Breast epithelium (tissue), 4 donors: Measurements from ENCODE around the gene CGNL1. TPM values are rescaled to one million over a fixed set of nuclear protein-coding genes. Genes with fewer than 3 reads are reported as not detected.

Experiments
- DNase-seq, 2 donors: peaks; one replicate each; pipeline ENCODE4 v3.0.0-alpha.2; 2019; ENCODE audit warnings: low spot score in 2 of 2
- H3K27ac ChIP-seq, 2 donors: fragments of 200-600 bp; sonication (generic) in 1 of 2; one replicate each; pipeline ENCODE4 v1.5.1; 2016 to 2019; ENCODE audit warnings: mild to moderate bottlenecking in 1 of 2
- H3K27me3 ChIP-seq, 2 donors: fragments of 200-600 bp; sonication (generic) in 1 of 2; one replicate each; pipeline versions ENCODE4 v1.5.1 to v1.6.0; 2017 to 2019; ENCODE audit warnings: control low read depth in 1 of 2, mild to moderate bottlenecking in 1 of 2
- H3K36me3 ChIP-seq: fragments of 200-600 bp; one replicate; pipeline ENCODE4 v1.5.1; 2019
- H3K4me1 ChIP-seq, 2 donors: fragments of 200-600 bp; sonication (generic); one replicate each; pipeline ENCODE4 v1.5.1; 2016 to 2019; ENCODE audit warnings: control low read depth in 1 of 2
- H3K4me3 ChIP-seq, 3 donors: fragments of 200-600 bp; sonication (generic); 1 replicate in 2 of 3; 2 replicates in 1 of 3; pipeline ENCODE4 v1.5.1; 2016 to 2019; ENCODE audit warnings: mild to moderate bottlenecking in 3 of 3, moderate library complexity in 2 of 3
- H3K9me3 ChIP-seq, 2 donors: fragments of 200-600 bp; sonication (generic) in 1 of 2; one replicate each; pipeline ENCODE4 v1.5.1; 2016 to 2019; ENCODE audit warnings: control low read depth in 1 of 2
- CTCF ChIP-seq, 3 donors: fragments of 450-650 bp; IDR thresholded peaks; one replicate each; pipeline ENCODE4 v1.5.1; 2016 to 2017; ENCODE audit warnings: antibody characterized with exemption in 3 of 3, mild to moderate bottlenecking in 3 of 3, moderate library complexity in 3 of 3
- POLR2A ChIP-seq: fragments of 450-650 bp; IDR thresholded peaks from one replicate; pipeline ENCODE4 v1.6.1; 2016; ENCODE audit warnings: antibody characterized with exemption, mild to moderate bottlenecking, moderate library complexity
- POLR2AphosphoS5 ChIP-seq, 3 donors: sonication (generic); formaldehyde crosslinking; IDR thresholded peaks; one replicate each; pipeline ENCODE4 v1.6.1; 2017; ENCODE audit warnings: antibody characterized with exemption in 3 of 3
- intact Hi-C: fragments of 100-400 bp; cut with DNase I; formaldehyde crosslinking; loops from one replicate; pipeline ENCODE4 v1.15.1; 2023; ENCODE audit warnings: low total_unique reads
- total RNA-seq, 3 donors: library from RNA; depleted of rRNA; stranded (reverse); fragments of >200 nt; gene quantifications; one replicate each; pipeline ENCODE4 v1.1.0, GENCODE V29; 2016

The CGNL1 gene
- total RNA-seq, 3 donors from 2014 or later: 5.4 to 24.9 (median 18.4) TPM

- Histone ChIP-seq H3K4me3 (no peak overlapping the region), H3K4me1 (no peaks in the 10 kb centered on the region), H3K27me3 (no peaks in the 10 kb centered on the region), H3K27ac (no peak overlapping the region), H3K36me3 (no peaks in the 10 kb centered on the region), H3K9me3 (no peaks in the 10 kb centered on the region)
- DNase-seq: no peak
- TF ChIP-seq POLR2AphosphoS5 (IDR thresholded peaks at IDR 0.05) (no peak), POLR2A (no peak), CTCF (IDR thresholded peaks at IDR 0.05) (no peak)
- intact Hi-C loops: no loop called here
These were observed 96.6 kb downstream of the CGNL1 start for GRCh38 chr15:57472861-57473260.

- no peak overlapping the region for H3K4me3 ChIP-seq
- no peaks in the 10 kb centered on the region for H3K27me3 ChIP-seq
- TF ChIP-seq POLR2A (no peak), CTCF (IDR thresholded peaks at IDR 0.05) (no peak), POLR2AphosphoS5 (IDR thresholded peaks at IDR 0.05) (no peak)
- peak in 1 of 2 donors; percentile 33 for DNase-seq
- H3K4me1 ChIP-seq: no peaks in the 10 kb centered on the region
- peak overlapping the region; percentile 65 to 79 for H3K27ac ChIP-seq
- H3K36me3 ChIP-seq: no peaks in the 10 kb centered on the region
- intact Hi-C loops: no loop called here
- H3K9me3 ChIP-seq: no peaks in the 10 kb centered on the region
These were observed 100.2 kb downstream of the CGNL1 start for GRCh38 chr15:57476533-57476975.

- Histone ChIP-seq H3K9me3 (no peaks in the 10 kb centered on the region), H3K4me3 (no peak overlapping the region), H3K36me3 (no peaks in the 10 kb centered on the region), H3K27me3 (no peaks in the 10 kb centered on the region), H3K27ac (peak overlapping the region; percentile 65 to 79), H3K4me1 (no peaks in the 10 kb centered on the region)
- no peak for DNase-seq
- TF ChIP-seq POLR2A: no peak
- intact Hi-C loops: no loop called here
These were observed 101.6 kb downstream of the CGNL1 start for GRCh38 chr15:57477736-57478522.

GRCh38 chr15:57479005-57479404 is 102.7 kb downstream of the CGNL1 start:
- intact Hi-C loops: no loop called here
- no peaks in the 10 kb centered on the region for H3K9me3 ChIP-seq
- H3K27me3 ChIP-seq: no peaks in the 10 kb centered on the region
- H3K4me3 ChIP-seq: no peak overlapping the region
- no peaks in the 10 kb centered on the region for H3K36me3 ChIP-seq
- no peak for DNase-seq
- H3K4me1 ChIP-seq: no peaks in the 10 kb centered on the region
- H3K27ac ChIP-seq: peak overlapping the region; percentile 26
- TF ChIP-seq POLR2A (no peak), CTCF (IDR thresholded peaks at IDR 0.05) (no peak), POLR2AphosphoS5 (IDR thresholded peaks at IDR 0.05) (no peak)

- Histone ChIP-seq H3K36me3 (no peaks in the 10 kb centered on the region), H3K9me3 (no peaks in the 10 kb centered on the region), H3K27ac (no peak overlapping the region), H3K4me1 (no peaks in the 10 kb centered on the region), H3K4me3 (no peak overlapping the region), H3K27me3 (no peaks in the 10 kb centered on the region)
- intact Hi-C loops: no loop called here
- no peak for TF ChIP-seq POLR2A
- no peak for TF ChIP-seq POLR2AphosphoS5 (IDR thresholded peaks at IDR 0.05)
- TF ChIP-seq CTCF (IDR thresholded peaks at IDR 0.05): no peak
- no peak for DNase-seq
These were observed 104.9 kb downstream of the CGNL1 start for GRCh38 chr15:57481038-57481705.
